ENCODE results near the gene RRP8.

Gene RRP8

GRCh38 chr11:6620636-6621035 is 17.2 kb upstream of the RRP8 start:
- ATAC-seq: no peak
- no peak for TF ChIP-seq PATZ1 (CRISPR knock-in tag; IDR thresholded peaks at IDR 0.05; ENCODE audit: borderline replicate concordance)
- TF ChIP-seq PPARA (CRISPR knock-in tag; IDR thresholded peaks at IDR 0.05; ENCODE audit: borderline replicate concordance): no peak
- no peak for TF ChIP-seq RARB (CRISPR knock-in tag; IDR thresholded peaks at IDR 0.05)
- no peak for TF ChIP-seq SNAI2 (CRISPR knock-in tag; IDR thresholded peaks at IDR 0.05)
- TF ChIP-seq ZNF8 (CRISPR knock-in tag; IDR thresholded peaks at IDR 0.05): no peak
- TF ChIP-seq ZC3H10 (CRISPR knock-in tag; IDR thresholded peaks at IDR 0.05): no peak
- no peak for TF ChIP-seq CSRNP3 (CRISPR knock-in tag; IDR thresholded peaks at IDR 0.05)
- TF ChIP-seq TCF4 (CRISPR knock-in tag; IDR thresholded peaks at IDR 0.05; ENCODE audit: borderline replicate concordance): no peak
- no peak for TF ChIP-seq ARNTL (CRISPR knock-in tag; IDR thresholded peaks at IDR 0.05; ENCODE audit: borderline replicate concordance, low read depth)
- no peak for TF ChIP-seq TOX (CRISPR knock-in tag; IDR thresholded peaks at IDR 0.05; ENCODE audit: borderline replicate concordance)
- TF ChIP-seq ZNF70 (CRISPR knock-in tag; IDR thresholded peaks at IDR 0.05): no peak
- TF ChIP-seq ISL1 (CRISPR knock-in tag; IDR thresholded peaks at IDR 0.05): no peak
- no peak for TF ChIP-seq CSDC2 (CRISPR knock-in tag; IDR thresholded peaks at IDR 0.05)
- TF ChIP-seq GLIS3 (CRISPR knock-in tag; IDR thresholded peaks at IDR 0.05): no peak
- TF ChIP-seq BACH2 (CRISPR knock-in tag; IDR thresholded peaks at IDR 0.05; ENCODE audit: borderline replicate concordance): no peak
- TF ChIP-seq CREB5 (CRISPR knock-in tag; IDR thresholded peaks at IDR 0.05; ENCODE audit: low read depth): no peak
- TF ChIP-seq ESRRG (CRISPR knock-in tag; IDR thresholded peaks at IDR 0.05): no peak
- TF ChIP-seq TSHZ2 (CRISPR knock-in tag; IDR thresholded peaks at IDR 0.05): no peak
- no peak for TF ChIP-seq ZNF565 (CRISPR knock-in tag; conservative IDR thresholded peaks at IDR 0.05; ENCODE audit: low read depth)
- TF ChIP-seq OSR1 (CRISPR knock-in tag; IDR thresholded peaks at IDR 0.05): no peak

GRCh38 chr11:6619004-6619745 is 15.8 kb upstream of the RRP8 start, which contains the start of gene TPP1:
Gene TPP1, minus strand, starts transcription at chr11:6619422. Its CDS starts 22 bp downstream, at chr11:6619400.
- TF ChIP-seq SNAI2 (CRISPR knock-in tag; IDR thresholded peaks at IDR 0.05) (no peak), TOX (CRISPR knock-in tag; IDR thresholded peaks at IDR 0.05; ENCODE audit: borderline replicate concordance) (no peak), CSRNP3 (CRISPR knock-in tag; IDR thresholded peaks at IDR 0.05) (no peak), ZNF8 (CRISPR knock-in tag; IDR thresholded peaks at IDR 0.05) (no peak), CSDC2 (CRISPR knock-in tag; IDR thresholded peaks at IDR 0.05) (no peak), GLIS3 (CRISPR knock-in tag; IDR thresholded peaks at IDR 0.05) (no peak), PATZ1 (CRISPR knock-in tag; IDR thresholded peaks at IDR 0.05; ENCODE audit: borderline replicate concordance) (no peak), ZFP30 (CRISPR knock-in tag; IDR thresholded peaks at IDR 0.05) (no peak), TCF4 (CRISPR knock-in tag; IDR thresholded peaks at IDR 0.05; ENCODE audit: borderline replicate concordance) (no peak), ARNTL (CRISPR knock-in tag; IDR thresholded peaks at IDR 0.05; ENCODE audit: borderline replicate concordance, low read depth) (no peak), POU6F1 (CRISPR knock-in tag; IDR thresholded peaks at IDR 0.05; ENCODE audit: borderline replicate concordance, low read depth) (no peak), BACH2 (CRISPR knock-in tag; IDR thresholded peaks at IDR 0.05; ENCODE audit: borderline replicate concordance) (no peak), RARB (CRISPR knock-in tag; IDR thresholded peaks at IDR 0.05) (no peak), ZFP3 (CRISPR knock-in tag; IDR thresholded peaks at IDR 0.05) (no peak)
- peak; percentile 97 for ATAC-seq
